GM19397 (cell line): ENCODE data around the gene SLK.

ENCODE experiments used
- ATAC-seq: cut with Tn5 transposase; IDR thresholded peaks from one replicate; pipeline ENCODE4 v1.9.1; 2021; ENCODE audit warnings: mild to moderate bottlenecking, moderate library complexity; ENCODE audit not compliant: unreplicated experiment

SLK gene

GRCh38 chr10:103939522-103939921 is 27.4 kb upstream of the SLK start:
- no peak for ATAC-seq

- no peak for ATAC-seq
Observed at GRCh38 chr10:103941801-103942200, 25.1 kb upstream of the SLK start.

GRCh38 chr10:103942866-103943265 is 24.1 kb upstream of the SLK start:
- ATAC-seq, result no peak

- no peak for ATAC-seq
Observed at GRCh38 chr10:103947799-103948516, 19.0 kb upstream of the SLK start.

- no peak for ATAC-seq
Observed at GRCh38 chr10:103949728-103950127, 17.2 kb upstream of the SLK start.

GRCh38 chr10:103951183-103951582 is 15.8 kb upstream of the SLK start:
- no peak for ATAC-seq

- no peak for ATAC-seq
Observed at GRCh38 chr10:103951942-103952341, 15.0 kb upstream of the SLK start.

GRCh38 chr10:103954543-103954942 is 12.4 kb upstream of the SLK start:
- no peak for ATAC-seq

- no peak for ATAC-seq
Observed at GRCh38 chr10:103958996-103959395, 7.9 kb upstream of the SLK start.

- ATAC-seq, result no peak
Observed at GRCh38 chr10:103960103-103960502, 6.8 kb upstream of the SLK start.

- ATAC-seq, result peak; percentile 41
Observed at GRCh38 chr10:103967448-103968071, 620 bp downstream of the SLK start.

- ATAC-seq, result no peak
Observed at GRCh38 chr10:103968441-103969391, 1.8 kb downstream of the SLK start.

- no peak for ATAC-seq
Observed at GRCh38 chr10:103969436-103969835, 2.5 kb downstream of the SLK start.

GRCh38 chr10:103969857-103970627 is 3.1 kb downstream of the SLK start:
- ATAC-seq, result no peak

GRCh38 chr10:103975169-103975568 is 8.2 kb downstream of the SLK start:
- no peak for ATAC-seq

GRCh38 chr10:103977204-103977603 is 10.3 kb downstream of the SLK start:
- no peak for ATAC-seq

GRCh38 chr10:103979530-103979929 is 12.6 kb downstream of the SLK start:
- ATAC-seq, result no peak

- ATAC-seq, result no peak
Observed at GRCh38 chr10:103980288-103980906, 13.5 kb downstream of the SLK start.

- no peak for ATAC-seq
Observed at GRCh38 chr10:103982639-103983038, 15.7 kb downstream of the SLK start.

- ATAC-seq, result peak; percentile 83
Observed at GRCh38 chr10:103983367-103983911, 16.5 kb downstream of the SLK start.
